Measurements from ENCODE around the gene EML2.
"Not testable (repeated sequence)": the region's sequence is repeated elsewhere in the genome, so short reads cannot be mapped to it uniquely, and the experiment has no call there.

The EML2 gene

GRCh38 chr19:45629704-45630103, 9.5 kb downstream of the EML2 start:
- in situ Hi-C loops (cut with HindIII; ENCODE audit: low pct_ligation_motif_present, low pct_unique_long_range_greater_than_20kb, low sequenced_read_pairs) = no loop called here
- DNase-seq = no peak

GRCh38 chr19:45628219-45628618, 11.0 kb downstream of the EML2 start:
- DNase-seq; in situ Hi-C loops (cut with HindIII; ENCODE audit: low pct_ligation_motif_present, low pct_unique_long_range_greater_than_20kb, low sequenced_read_pairs): not testable (repeated sequence)

- no peak for DNase-seq
- in situ Hi-C loops (cut with HindIII; ENCODE audit: low pct_ligation_motif_present, low pct_unique_long_range_greater_than_20kb, low sequenced_read_pairs) = no loop called here
Measured at GRCh38 chr19:45623984-45624383, 15.2 kb downstream of the EML2 start.

- DNase-seq = no peak
- in situ Hi-C loops (cut with HindIII; ENCODE audit: low pct_ligation_motif_present, low pct_unique_long_range_greater_than_20kb, low sequenced_read_pairs) = no loop called here
Measured at GRCh38 chr19:45621976-45622503, 17.2 kb downstream of the EML2 start.

GRCh38 chr19:45621389-45621788, 17.8 kb downstream of the EML2 start:
- in situ Hi-C loops (cut with HindIII; ENCODE audit: low pct_ligation_motif_present, low pct_unique_long_range_greater_than_20kb, low sequenced_read_pairs) = no loop called here
- DNase-seq = no peak

- in situ Hi-C loops (cut with HindIII; ENCODE audit: low pct_ligation_motif_present, low pct_unique_long_range_greater_than_20kb, low sequenced_read_pairs) = no loop called here
- DNase-seq = no peak
Measured at GRCh38 chr19:45616704-45617017, 22.5 kb downstream of the EML2 start.

GRCh38 chr19:45615795-45616703, 23.1 kb downstream of the EML2 start:
- in situ Hi-C loops (cut with HindIII; ENCODE audit: low pct_ligation_motif_present, low pct_unique_long_range_greater_than_20kb, low sequenced_read_pairs) = no loop called here
- peak; percentile 85 for DNase-seq

GRCh38 chr19:45615056-45615455, 24.1 kb downstream of the EML2 start:
- in situ Hi-C loops (cut with HindIII; ENCODE audit: low pct_ligation_motif_present, low pct_unique_long_range_greater_than_20kb, low sequenced_read_pairs); DNase-seq: not testable (repeated sequence)

- in situ Hi-C loops (cut with HindIII; ENCODE audit: low pct_ligation_motif_present, low pct_unique_long_range_greater_than_20kb, low sequenced_read_pairs) = no loop called here
- peak; percentile 86 for DNase-seq
Measured at GRCh38 chr19:45613926-45614725, 25.1 kb downstream of the EML2 start.

GRCh38 chr19:45608948-45609347, 30.2 kb downstream of the EML2 start:
- no peak for DNase-seq
- in situ Hi-C loops (cut with HindIII; ENCODE audit: low pct_ligation_motif_present, low pct_unique_long_range_greater_than_20kb, low sequenced_read_pairs) = no loop called here

- in situ Hi-C loops (cut with HindIII; ENCODE audit: low pct_ligation_motif_present, low pct_unique_long_range_greater_than_20kb, low sequenced_read_pairs) = no loop called here
- DNase-seq = peak; percentile 76
Measured at GRCh38 chr19:45607071-45608029, 31.8 kb downstream of the EML2 start.

GRCh38 chr19:45601524-45602374, 37.4 kb downstream of the EML2 start, which contains the start of gene GPR4:
Gene GPR4, minus strand, starts transcription at chr19:45602212. Its CDS starts 10,346 bp downstream, at chr19:45591866.
- in situ Hi-C loops (cut with HindIII; ENCODE audit: low pct_ligation_motif_present, low pct_unique_long_range_greater_than_20kb, low sequenced_read_pairs) = no loop called here
- no peak for DNase-seq

- DNase-seq = no peak
- in situ Hi-C loops (cut with HindIII; ENCODE audit: low pct_ligation_motif_present, low pct_unique_long_range_greater_than_20kb, low sequenced_read_pairs) = no loop called here
Measured at GRCh38 chr19:45601115-45601514, 38.1 kb downstream of the EML2 start.

- in situ Hi-C loops (cut with HindIII; ENCODE audit: low pct_ligation_motif_present, low pct_unique_long_range_greater_than_20kb, low sequenced_read_pairs) = no loop called here
Measured at GRCh38 chr19:45600340-45600885, 38.8 kb downstream of the EML2 start.

GRCh38 chr19:45599286-45599685, 39.9 kb downstream of the EML2 start:
- DNase-seq = no peak
- in situ Hi-C loops (cut with HindIII; ENCODE audit: low pct_ligation_motif_present, low pct_unique_long_range_greater_than_20kb, low sequenced_read_pairs) = no loop called here

More at GRCh38 chr19:45600340-45600885, 38.8 kb downstream of the EML2 start:
- DNase-seq = no peak

GRCh38 chr19:45598267-45599001, 40.8 kb downstream of the EML2 start:
- no peak for DNase-seq
- in situ Hi-C loops (cut with HindIII; ENCODE audit: low pct_ligation_motif_present, low pct_unique_long_range_greater_than_20kb, low sequenced_read_pairs) = no loop called here

All from ACHN (cell line).